A549 (cell line): ENCODE results near the gene SPACDR. TPM values are rescaled to one million over a fixed set of nuclear protein-coding genes. Genes with fewer than 3 reads are reported as not detected.

ENCODE experiments used
- ATAC-seq, 2 experiments: fragments of 200-7000 bp in 1 of 2; fragments of >200 bp in 1 of 2; cut with Nextera tagmentation in 1 of 2; cut with Tn5 transposase in 1 of 2; 3 replicates each; pipeline versions ENCODE4 v1.8.0 to v1.9.1; 2018 to 2020; ENCODE audit warnings: mild to moderate bottlenecking in 1 of 2, moderate library complexity in 1 of 2
- CTCF ChIA-PET: fragments of 300-600 bp; sonication (Branson Sonifier 250); formaldehyde crosslinking; extraction: SDS; loops from one replicate; lab custom pipeline; 2021; ENCODE audit warnings: antibody characterized with exemption, inconsistent platforms; lab: Yijun Ruan, JAX
- POLR2A ChIA-PET: fragments of 350-600 bp; formaldehyde crosslinking; extraction: SDS; loops from one replicate; lab custom pipeline; 2021; ENCODE audit warnings: antibody characterized with exemption, inconsistent platforms; lab: Yijun Ruan, JAX
- DNase-seq, 2 experiments: peaks; one replicate each; pipeline versions ENCODE4 v3.0.0 to v3.0.0-alpha.2; 2011 to 2016; ENCODE audit warnings: low read depth in 1 of 2, low spot score in 1 of 2
- FAIRE-seq: peaks from 2 replicates; lab custom pipeline; 2011; peaks lifted over from hg19 to GRCh38; lab: Jason Lieb, UNC
- H3K27ac ChIP-seq, 2 experiments: fragments of >200 bp; sonication (Bioruptor Twin); formaldehyde crosslinking; 3 replicates each; pipeline ENCODE4 v1.5.1; 2016 to 2017
- H3K4me1 ChIP-seq: fragments of >200 bp; sonication (Bioruptor Twin); formaldehyde crosslinking; 3 replicates; pipeline ENCODE4 v1.6.1; 2016
- H3K4me2 ChIP-seq: fragments of >200 bp; sonication (Bioruptor Twin); formaldehyde crosslinking; 3 replicates; pipeline ENCODE4 v1.6.1; 2016
- H3K4me3 ChIP-seq: fragments of >200 bp; sonication (Bioruptor Twin); formaldehyde crosslinking; 3 replicates; pipeline ENCODE4 v1.5.1; 2016
- H3K9me3 ChIP-seq: fragments of >200 bp; sonication (Bioruptor Twin); formaldehyde crosslinking; 3 replicates; pipeline ENCODE4 v1.6.1; 2016
- CHD2 ChIP-seq: fragments of 150-350 bp; IDR thresholded peaks from 2 replicates; pipeline ENCODE4 v1.6.1; 2014; ENCODE audit warnings: low read length; ENCODE audit not compliant: partially characterized antibody
- FOSB ChIP-seq: fragments of 250-450 bp; sonication (Bioruptor Pico); IDR thresholded peaks from 2 replicates; pipeline ENCODE4 v1.5.0; 2020; ENCODE audit warnings: mild to moderate bottlenecking, moderate library complexity
- HOXB13 ChIP-seq: fragments of 250-450 bp; sonication (Bioruptor Pico); IDR thresholded peaks from 2 replicates; pipeline ENCODE4 v1.5.0; 2020; ENCODE audit warnings: low read depth, mild to moderate bottlenecking, moderate library complexity
- JUN ChIP-seq, 2 experiments: fragments of >200 bp; sonication (Bioruptor Twin); formaldehyde crosslinking; IDR thresholded peaks; 2 replicates in 1 of 2; 3 replicates in 1 of 2; pipeline ENCODE4 v1.6.1; 2016 to 2017
- KDM1A ChIP-seq: fragments of 200-600 bp; sonication (generic); IDR thresholded peaks from 2 replicates; pipeline ENCODE4 v1.6.1; 2016; ENCODE audit warnings: low read depth, mild to moderate bottlenecking
- MYC ChIP-seq: IDR thresholded peaks from 2 replicates; pipeline ENCODE4 v1.6.1; 2012; ENCODE audit warnings: mild to moderate bottlenecking, inconsistent platforms, low read length, improper control_type of control experiment, borderline replicate concordance
- NPAS2 ChIP-seq: fragments of 250-450 bp; sonication (Bioruptor Pico); IDR thresholded peaks from 2 replicates; pipeline ENCODE4 v1.8.0; 2022; ENCODE audit warnings: mild to moderate bottlenecking, moderate library complexity, borderline replicate concordance
- RARB ChIP-seq: fragments of 250-450 bp; sonication (Bioruptor Pico); IDR thresholded peaks from 2 replicates; pipeline ENCODE4 v1.8.0; 2021; ENCODE audit warnings: mild to moderate bottlenecking, moderate library complexity
- RCOR1 ChIP-seq: fragments of 150-350 bp; IDR thresholded peaks from 2 replicates; pipeline ENCODE4 v1.6.1; 2014; ENCODE audit warnings: antibody characterized with exemption, low read length, low read depth
- RFX5 ChIP-seq: fragments of 450-650 bp; IDR thresholded peaks from 2 replicates; pipeline ENCODE4 v1.7.1; 2014; ENCODE audit warnings: antibody characterized with exemption, mild to moderate bottlenecking, moderate library complexity
- RNF2 ChIP-seq: fragments of 200-600 bp; sonication (generic); IDR thresholded peaks from 2 replicates; pipeline ENCODE4 v1.6.1; 2016; ENCODE audit warnings: low read depth, mild to moderate bottlenecking, antibody characterized with exemption, moderate library complexity, borderline replicate concordance
- TFCP2L1 ChIP-seq: fragments of 250-450 bp; sonication (Bioruptor Pico); IDR thresholded peaks from 2 replicates; pipeline ENCODE4 v1.5.0; 2021; ENCODE audit warnings: mild to moderate bottlenecking
- ZC3H11A ChIP-seq: fragments of 450-650 bp; IDR thresholded peaks from 2 replicates; pipeline ENCODE4 v1.6.1; 2014; ENCODE audit warnings: antibody characterized with exemption, mild to moderate bottlenecking
- ZNF302 ChIP-seq: fragments of 250-450 bp; sonication (Bioruptor Pico); IDR thresholded peaks from 2 replicates; pipeline ENCODE4 v1.9.0; 2021; ENCODE audit warnings: inconsistent platforms, mild to moderate bottlenecking, moderate library complexity
- WGBS: methylation state at CpG from one replicate; pipeline ENCODE4 v1.1.6; 2017; ENCODE audit errors: missing lambda C conversion rate; 5-methylcytosine and 5-hydroxymethylcytosine counted together
- polyA plus RNA-seq, 4 experiments: library from polyadenylated mRNA; depleted of rRNA in 3 of 4; stranded (reverse); fragments of >200 nt; fragmentation: RNase III in 1 of 4; extraction: RNeasy Plus Mini Kit Qiagen cat#74134 plus additional on column Dnase treatment in 1 of 4; gene quantifications; 2 replicates in 3 of 4; 3 replicates in 1 of 4; pipeline ENCODE4 v1.2.3, GENCODE V29; 2011 to 2017
- TF ChIP-seq, protein P1 (sequence below): fragments of >200 bp; sonication (Bioruptor Twin); formaldehyde crosslinking; IDR thresholded peaks from 2 replicates; pipeline ENCODE4 v1.6.1; 2016
- TF ChIP-seq, protein P2 (sequence below): fragments of 200-600 bp; sonication (generic); IDR thresholded peaks from 2 replicates; pipeline ENCODE4 v1.6.1; 2016; ENCODE audit warnings: antibody characterized with exemption, mild to moderate bottlenecking, moderate library complexity
- TF ChIP-seq, protein P3 (sequence below): fragments of 150-350 bp; IDR thresholded peaks from 2 replicates; pipeline ENCODE4 v1.6.1; 2014; ENCODE audit warnings: low read depth, mild to moderate bottlenecking, low read length
- TF ChIP-seq, protein P4 (sequence below): fragments of >200 bp; sonication (Bioruptor Twin); formaldehyde crosslinking; IDR thresholded peaks from 3 replicates; pipeline ENCODE4 v1.6.1; 2016
- TF ChIP-seq, protein P5 (sequence below): fragments of 250-450 bp; sonication (Bioruptor Pico); IDR thresholded peaks from 2 replicates; pipeline ENCODE4 v1.5.0; 2020; ENCODE audit warnings: low read depth, mild to moderate bottlenecking, moderate library complexity

The SPACDR gene
- polyA plus RNA-seq, 2 of the 4 experiments (the other 2 are of a cell fraction): 0.17 to 0.34 TPM

DNA sequence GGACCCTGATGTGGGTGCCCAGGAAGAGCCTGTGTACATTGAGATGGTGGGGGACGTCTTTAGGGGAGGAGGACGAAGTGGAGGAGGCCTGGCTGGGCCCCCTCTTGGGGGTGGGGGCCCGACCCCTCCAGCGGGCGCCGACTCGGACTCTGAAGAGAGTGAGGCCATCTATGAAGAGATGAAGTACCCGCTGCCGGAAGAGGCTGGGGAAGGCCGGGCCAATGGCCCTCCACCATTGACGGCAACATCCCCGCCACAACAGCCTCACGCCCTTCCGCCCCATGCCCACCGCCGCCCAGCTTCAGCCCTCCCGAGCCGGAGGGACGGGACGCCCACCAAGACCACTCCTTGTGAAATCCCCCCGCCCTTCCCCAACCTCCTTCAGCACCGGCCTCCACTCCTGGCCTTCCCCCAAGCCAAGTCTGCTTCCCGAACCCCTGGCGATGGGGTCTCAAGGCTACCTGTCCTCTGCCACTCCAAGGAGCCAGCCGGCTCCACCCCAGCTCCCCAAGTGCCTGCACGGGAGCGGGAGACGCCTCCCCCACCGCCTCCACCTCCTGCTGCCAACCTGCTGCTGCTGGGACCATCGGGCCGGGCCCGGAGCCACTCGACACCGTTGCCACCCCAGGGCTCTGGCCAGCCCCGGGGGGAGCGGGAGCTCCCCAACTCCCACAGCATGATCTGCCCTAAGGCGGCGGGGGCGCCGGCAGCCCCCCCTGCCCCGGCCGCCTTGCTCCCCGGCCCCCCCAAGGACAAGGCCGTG lies 24.5 kb upstream of the SPACDR start:
- H3K9me3 ChIP-seq: no peaks in the 10 kb centered on the region
- ATAC-seq (no peak), DNase-seq (no peak), FAIRE-seq (no peak)
- ChIA-PET POLR2A (no interaction called here), CTCF (interaction anchor here (1.3 to 3.9 kb wide), 6 partner anchors 14 to 75 kb away, joined by 4 to 22 read pairs (median 9); no protein-coding TSS in a partner anchor)
- no peak overlapping the region for H3K4me3 ChIP-seq
- H3K27ac ChIP-seq: no peak overlapping the region
- TF ChIP-seq, protein P1, sequence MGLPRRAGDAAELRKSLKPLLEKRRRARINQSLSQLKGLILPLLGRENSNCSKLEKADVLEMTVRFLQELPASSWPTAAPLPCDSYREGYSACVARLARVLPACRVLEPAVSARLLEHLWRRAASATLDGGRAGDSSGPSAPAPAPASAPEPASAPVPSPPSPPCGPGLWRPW: no peak
- TF ChIP-seq MYC (no peak), NPAS2 (CRISPR knock-in tag) (no peak), RNF2 (no peak), HOXB13 (CRISPR knock-in tag) (no peak), RARB (CRISPR knock-in tag) (no peak), TFCP2L1 (CRISPR knock-in tag) (no peak), CHD2 (no peak), ZC3H11A (no peak), FOSB (CRISPR knock-in tag) (no peak), KDM1A (no peak), RCOR1 (no peak), JUN (IDR thresholded peaks at IDR 0.05) (no peak), RFX5 (no peak), ZNF302 (CRISPR knock-in tag) (no peak)
- TF ChIP-seq, protein P2, sequence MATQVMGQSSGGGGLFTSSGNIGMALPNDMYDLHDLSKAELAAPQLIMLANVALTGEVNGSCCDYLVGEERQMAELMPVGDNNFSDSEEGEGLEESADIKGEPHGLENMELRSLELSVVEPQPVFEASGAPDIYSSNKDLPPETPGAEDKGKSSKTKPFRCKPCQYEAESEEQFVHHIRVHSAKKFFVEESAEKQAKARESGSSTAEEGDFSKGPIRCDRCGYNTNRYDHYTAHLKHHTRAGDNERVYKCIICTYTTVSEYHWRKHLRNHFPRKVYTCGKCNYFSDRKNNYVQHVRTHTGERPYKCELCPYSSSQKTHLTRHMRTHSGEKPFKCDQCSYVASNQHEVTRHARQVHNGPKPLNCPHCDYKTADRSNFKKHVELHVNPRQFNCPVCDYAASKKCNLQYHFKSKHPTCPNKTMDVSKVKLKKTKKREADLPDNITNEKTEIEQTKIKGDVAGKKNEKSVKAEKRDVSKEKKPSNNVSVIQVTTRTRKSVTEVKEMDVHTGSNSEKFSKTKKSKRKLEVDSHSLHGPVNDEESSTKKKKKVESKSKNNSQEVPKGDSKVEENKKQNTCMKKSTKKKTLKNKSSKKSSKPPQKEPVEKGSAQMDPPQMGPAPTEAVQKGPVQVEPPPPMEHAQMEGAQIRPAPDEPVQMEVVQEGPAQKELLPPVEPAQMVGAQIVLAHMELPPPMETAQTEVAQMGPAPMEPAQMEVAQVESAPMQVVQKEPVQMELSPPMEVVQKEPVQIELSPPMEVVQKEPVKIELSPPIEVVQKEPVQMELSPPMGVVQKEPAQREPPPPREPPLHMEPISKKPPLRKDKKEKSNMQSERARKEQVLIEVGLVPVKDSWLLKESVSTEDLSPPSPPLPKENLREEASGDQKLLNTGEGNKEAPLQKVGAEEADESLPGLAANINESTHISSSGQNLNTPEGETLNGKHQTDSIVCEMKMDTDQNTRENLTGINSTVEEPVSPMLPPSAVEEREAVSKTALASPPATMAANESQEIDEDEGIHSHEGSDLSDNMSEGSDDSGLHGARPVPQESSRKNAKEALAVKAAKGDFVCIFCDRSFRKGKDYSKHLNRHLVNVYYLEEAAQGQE: no peak
- TF ChIP-seq, protein P3, sequence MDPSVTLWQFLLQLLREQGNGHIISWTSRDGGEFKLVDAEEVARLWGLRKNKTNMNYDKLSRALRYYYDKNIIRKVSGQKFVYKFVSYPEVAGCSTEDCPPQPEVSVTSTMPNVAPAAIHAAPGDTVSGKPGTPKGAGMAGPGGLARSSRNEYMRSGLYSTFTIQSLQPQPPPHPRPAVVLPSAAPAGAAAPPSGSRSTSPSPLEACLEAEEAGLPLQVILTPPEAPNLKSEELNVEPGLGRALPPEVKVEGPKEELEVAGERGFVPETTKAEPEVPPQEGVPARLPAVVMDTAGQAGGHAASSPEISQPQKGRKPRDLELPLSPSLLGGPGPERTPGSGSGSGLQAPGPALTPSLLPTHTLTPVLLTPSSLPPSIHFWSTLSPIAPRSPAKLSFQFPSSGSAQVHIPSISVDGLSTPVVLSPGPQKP: no peak
- TF ChIP-seq, protein P4, sequence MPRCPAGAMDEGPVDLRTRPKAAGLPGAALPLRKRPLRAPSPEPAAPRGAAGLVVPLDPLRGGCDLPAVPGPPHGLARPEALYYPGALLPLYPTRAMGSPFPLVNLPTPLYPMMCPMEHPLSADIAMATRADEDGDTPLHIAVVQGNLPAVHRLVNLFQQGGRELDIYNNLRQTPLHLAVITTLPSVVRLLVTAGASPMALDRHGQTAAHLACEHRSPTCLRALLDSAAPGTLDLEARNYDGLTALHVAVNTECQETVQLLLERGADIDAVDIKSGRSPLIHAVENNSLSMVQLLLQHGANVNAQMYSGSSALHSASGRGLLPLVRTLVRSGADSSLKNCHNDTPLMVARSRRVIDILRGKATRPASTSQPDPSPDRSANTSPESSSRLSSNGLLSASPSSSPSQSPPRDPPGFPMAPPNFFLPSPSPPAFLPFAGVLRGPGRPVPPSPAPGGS: no peak
- TF ChIP-seq, protein P5, sequence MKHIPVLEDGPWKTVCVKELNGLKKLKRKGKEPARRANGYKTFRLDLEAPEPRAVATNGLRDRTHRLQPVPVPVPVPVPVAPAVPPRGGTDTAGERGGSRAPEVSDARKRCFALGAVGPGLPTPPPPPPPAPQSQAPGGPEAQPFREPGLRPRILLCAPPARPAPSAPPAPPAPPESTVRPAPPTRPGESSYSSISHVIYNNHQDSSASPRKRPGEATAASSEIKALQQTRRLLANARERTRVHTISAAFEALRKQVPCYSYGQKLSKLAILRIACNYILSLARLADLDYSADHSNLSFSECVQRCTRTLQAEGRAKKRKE (CRISPR knock-in tag): no peak
- WGBS: 90% methylated on average over 28 of the region's 44 CpGs
- no peak overlapping the region for H3K4me2 ChIP-seq
- peaks cover 33% of the 10 kb centered on the region for H3K4me1 ChIP-seq
